ENCODE data around the gene CAPN7. TPM values are rescaled to one million over a fixed set of nuclear protein-coding genes. Genes with fewer than 3 reads are reported as not detected.
A peak's percentile ranks its signal among the peaks of the same experiment; 100 is the strongest.

CAPN7 gene
- total RNA-seq, 1 donor from 2014 or later, result 21.5 TPM

DNA sequence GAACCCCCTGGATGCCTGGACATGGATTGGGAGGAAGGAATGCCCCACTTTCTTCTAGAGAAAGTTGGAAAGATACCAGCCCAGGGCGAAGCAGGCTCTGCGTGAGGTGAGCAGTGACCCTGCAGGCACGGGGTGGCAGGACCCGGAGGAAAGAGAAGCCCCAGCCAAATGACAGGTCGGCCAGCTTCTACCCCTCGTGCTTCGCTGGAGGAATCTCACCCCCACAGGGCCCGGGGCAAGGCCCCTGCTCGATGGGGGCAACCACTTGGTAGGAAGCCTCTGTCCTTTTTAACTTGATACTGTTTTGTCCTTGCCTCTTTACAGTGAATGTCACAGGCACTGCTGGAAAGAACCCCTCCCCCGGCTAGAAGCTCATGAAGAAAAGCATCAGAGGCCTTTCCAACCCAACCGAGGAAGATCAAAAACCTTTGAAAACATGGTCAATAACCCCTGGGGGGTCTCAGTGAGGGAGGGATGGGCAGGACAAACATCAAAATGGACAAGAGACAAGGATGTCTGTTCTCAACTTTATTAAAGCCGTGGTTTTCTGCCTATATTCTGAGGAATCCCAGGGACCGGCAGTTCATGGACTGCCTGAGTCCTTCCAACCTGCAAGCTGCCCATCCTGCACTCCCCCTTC, 71.9 kb downstream of the CAPN7 start:
- no peak for ATAC-seq

- ATAC-seq, result no peak
These were observed 73.2 kb downstream of the CAPN7 start for GRCh38 chr3:15279205-15279604.

DNA sequence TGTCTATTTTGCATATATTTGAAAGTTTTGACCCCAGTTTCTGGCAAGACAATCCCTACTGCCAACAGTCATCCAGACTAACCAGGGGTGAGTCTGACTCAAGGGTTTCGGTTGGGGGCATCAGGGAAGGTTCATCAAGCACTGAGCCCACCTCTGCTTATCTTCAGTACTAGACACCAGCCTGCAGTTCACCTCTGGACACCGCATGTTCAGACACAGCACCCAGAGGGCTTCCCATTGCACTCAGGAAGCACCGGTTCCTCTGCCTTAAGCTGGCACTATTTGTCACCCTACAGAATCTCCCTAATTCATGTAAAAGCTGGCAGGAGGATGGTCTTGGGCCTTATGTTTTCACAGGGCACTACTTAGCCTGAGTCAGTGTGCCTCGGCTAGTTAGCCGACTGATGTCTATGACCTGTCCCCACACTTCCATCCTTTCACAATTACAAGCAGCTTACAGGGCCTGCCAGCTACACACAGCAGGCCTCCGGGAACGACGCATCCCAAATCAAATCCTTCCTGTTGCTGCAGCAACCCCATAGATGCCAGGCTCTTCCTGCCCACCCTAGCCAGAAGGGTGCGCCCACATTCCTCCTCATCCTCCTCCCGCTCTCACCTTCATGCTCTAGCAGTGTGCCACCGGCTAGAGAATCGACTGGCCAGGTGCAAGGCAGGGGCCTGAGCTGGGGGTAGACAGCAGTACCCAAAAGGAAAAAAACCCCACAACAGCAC, 73.8 kb downstream of the CAPN7 start:
- ATAC-seq, result peak; percentile 49

- no peak for ATAC-seq
These were observed 74.9 kb downstream of the CAPN7 start for GRCh38 chr3:15280853-15281532.

GRCh38 chr3:15281817-15282216, 75.8 kb downstream of the CAPN7 start:
- ATAC-seq, result no peak

GRCh38 chr3:15283702-15284101, 77.7 kb downstream of the CAPN7 start:
- no peak for ATAC-seq

- ATAC-seq, result peak; percentile 45
These were observed 78.3 kb downstream of the CAPN7 start for GRCh38 chr3:15284121-15284889.

GRCh38 chr3:15286022-15286421, 80.0 kb downstream of the CAPN7 start:
- no peak for ATAC-seq

DNA sequence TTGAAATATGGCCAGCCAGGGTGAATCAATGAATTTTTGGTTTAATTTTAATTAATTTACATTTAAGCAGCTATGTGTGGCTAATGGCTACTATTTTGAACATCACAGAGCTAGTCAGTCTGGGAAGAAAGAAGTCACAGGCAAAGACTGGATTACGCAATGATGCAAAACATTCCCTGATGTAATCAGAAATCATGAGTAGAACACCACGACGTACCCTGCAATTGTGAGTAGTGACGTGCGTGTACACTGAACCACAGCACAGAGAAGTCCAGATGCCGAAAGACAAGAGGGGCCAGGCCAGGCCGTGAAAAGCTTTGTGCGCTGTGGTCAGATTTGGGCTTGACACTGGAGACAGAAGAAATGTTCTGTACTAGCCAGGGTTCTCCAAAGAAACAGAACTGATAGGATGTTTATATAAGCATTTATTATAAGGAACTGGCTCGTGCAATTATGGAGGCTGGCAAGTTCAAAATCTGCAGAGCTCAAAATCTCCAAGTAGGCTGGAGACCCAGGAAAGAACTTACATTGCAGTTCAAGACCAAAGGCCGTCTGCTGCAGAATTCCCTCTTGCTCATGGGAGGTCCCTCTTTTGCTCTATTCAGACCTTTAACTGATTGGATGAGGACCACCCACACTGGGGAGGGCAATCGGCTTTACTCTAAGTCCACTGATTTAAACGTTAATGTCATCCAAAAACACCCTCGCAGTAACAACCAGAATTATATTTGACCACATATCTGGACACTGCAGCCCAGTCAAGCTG, 81.7 kb downstream of the CAPN7 start:
- ATAC-seq, result no peak

DNA sequence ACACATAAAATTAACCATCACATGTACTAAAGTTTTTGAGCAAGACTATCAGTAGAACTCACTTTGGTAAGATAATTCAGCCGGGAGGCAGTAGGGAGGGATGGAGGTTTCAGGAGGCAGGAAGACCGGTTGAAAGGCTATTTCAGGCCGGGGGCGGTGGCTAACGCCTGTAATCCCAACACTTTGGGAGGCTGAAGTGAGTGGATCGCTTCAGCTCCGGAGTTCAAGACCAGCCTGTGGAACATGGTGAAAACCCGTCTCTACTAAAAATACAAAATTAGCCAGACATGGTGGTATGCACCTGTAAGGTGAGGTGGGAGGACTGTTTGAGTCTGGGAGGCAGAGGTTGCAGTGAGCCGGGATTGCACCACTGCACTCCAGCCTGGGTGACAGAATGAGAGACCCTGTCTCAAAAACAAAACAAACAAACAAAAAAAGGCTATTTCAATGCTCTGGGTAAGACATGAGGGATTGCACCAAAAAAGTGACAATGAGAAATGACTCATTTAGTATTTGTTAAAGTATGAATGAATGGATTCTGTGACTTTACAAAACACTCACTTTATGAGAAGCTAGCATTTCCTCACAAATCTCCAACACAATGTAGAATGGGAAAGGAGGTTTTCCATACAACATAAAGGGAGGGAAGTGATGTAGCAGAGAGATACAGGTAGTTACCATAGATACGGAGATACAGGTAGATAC, 82.4 kb downstream of the CAPN7 start:
- ATAC-seq, result no peak

- ATAC-seq, result no peak
These were observed 83.6 kb downstream of the CAPN7 start for GRCh38 chr3:15289661-15290060.

- ATAC-seq, result no peak
These were observed 84.7 kb downstream of the CAPN7 start for GRCh38 chr3:15290736-15291135.

DNA sequence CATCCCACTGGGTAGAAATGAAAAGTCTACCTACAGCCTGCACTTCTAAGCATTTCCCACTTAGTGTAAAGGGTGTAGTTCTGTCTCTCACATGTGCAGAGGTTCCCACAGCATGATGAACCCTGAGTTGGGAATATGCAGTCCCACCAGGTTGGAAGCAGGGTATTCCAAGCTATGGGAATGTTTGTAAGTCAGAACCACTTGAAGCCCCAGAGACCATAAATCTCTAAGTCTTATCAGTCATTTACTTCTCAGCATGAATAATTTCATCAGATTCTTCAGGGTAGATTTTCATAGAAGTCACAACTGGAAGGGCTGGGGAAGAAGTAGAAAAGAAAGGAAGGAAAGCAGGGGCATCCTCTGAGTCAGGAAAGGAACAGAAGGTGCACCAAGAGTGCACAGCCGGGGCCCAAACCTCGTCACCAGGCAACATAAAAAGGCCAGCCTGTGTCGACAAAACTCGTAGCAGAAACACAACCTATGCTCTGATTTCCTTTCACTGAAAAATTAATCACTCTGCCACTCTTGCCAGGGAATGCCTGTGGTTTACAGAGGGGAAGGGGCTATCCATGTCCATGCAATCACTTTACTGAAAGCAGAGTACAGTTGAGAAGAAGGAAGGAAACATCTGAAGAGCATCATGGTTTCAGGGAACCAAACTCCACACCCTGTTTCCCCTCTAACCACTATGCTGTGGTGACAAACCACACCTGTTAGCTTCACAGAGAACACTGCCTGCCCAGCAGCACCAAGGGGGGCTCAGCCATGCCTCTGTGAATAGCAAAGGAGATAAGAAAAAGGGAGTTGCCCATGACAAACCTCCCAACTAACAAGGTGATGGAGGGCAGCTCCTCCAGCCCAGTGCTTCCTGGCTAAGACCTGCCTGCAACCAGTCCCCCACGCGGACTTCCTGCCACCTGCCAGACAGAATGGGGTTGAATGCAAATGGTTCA, 85.8 kb downstream of the CAPN7 start:
- ATAC-seq, result peak; percentile 47

- peak; percentile 40 for ATAC-seq
These were observed 86.9 kb downstream of the CAPN7 start for GRCh38 chr3:15292765-15293522.

GRCh38 chr3:15294929-15295328, 88.9 kb downstream of the CAPN7 start:
- peak; percentile 11 for ATAC-seq

DNA sequence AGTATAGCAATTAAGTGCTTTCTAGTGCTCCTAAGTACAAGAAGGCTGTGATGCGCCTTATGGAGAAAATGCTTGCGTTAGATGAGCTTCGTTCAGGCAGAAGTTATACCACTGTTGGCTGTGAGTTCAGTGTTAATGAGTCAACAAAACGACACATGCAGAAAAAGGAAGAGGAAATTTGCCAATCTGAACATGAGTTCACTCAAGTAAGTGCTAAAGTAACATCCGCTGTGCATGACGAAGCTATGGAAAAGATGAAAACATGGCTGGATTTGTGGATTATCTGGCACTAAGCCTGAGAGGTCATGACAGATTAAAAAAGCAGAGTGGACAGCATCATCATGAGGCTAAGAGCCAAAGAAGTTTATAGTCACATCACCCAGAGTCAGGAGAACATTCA, 89.5 kb downstream of the CAPN7 start:
- no peak for ATAC-seq

DNA sequence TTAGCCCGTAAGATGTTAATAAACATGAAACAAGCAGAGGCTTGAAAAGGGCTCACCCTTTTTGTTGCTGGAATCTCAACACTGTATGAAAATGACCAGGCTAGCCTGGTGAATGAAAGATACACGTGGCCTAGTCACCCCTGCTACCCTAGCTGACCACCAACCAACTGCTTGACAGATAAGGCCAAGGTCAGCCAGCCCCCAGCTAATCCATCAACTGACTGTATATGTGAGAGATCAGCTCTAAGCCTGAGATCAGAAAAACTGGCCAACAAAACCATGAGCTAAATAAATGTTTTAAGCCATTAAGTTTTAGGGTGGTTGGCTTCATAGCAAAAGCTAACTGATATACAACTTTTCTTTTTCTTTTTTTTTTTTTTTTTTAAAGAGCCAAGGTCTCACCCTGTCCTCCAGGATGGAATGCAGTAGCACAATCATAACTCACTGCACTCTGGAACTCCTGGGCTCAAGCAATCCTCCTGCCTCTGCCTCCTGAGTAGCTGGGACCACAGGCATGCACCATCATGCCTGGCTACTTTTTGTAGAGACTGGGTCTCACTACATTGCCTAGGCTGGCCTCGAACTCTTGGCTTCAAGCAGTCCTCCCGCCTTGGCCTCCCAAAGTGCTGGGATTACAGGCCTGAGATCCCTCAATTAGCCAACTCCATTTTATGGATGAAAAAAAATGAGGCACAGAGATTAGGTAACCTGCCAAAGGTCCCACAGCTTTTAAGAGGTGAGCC, 91.7 kb downstream of the CAPN7 start:
- no peak for ATAC-seq

- no peak for ATAC-seq
These were observed 92.5 kb downstream of the CAPN7 start for GRCh38 chr3:15298504-15298903.

- ATAC-seq, result peak; percentile 37
These were observed 93.0 kb downstream of the CAPN7 start for GRCh38 chr3:15299036-15299435.

All from esophagus mucosa (tissue), 1 donor.